GM12891 (cell line): ENCODE results near the gene SAP130.

Source experiments
- PAX5 ChIP-seq: IDR thresholded peaks from 2 replicates; pipeline ENCODE4 v1.6.1; 2011; ENCODE audit warnings: low read length, moderate library complexity, mild to moderate bottlenecking; ENCODE audit not compliant: insufficient read depth, severe bottlenecking
- POLR2A ChIP-seq: IDR thresholded peaks from 2 replicates; pipeline ENCODE4 v1.6.1; 2011; ENCODE audit warnings: low read depth, low read length, control low read depth
- POLR2AphosphoS5 ChIP-seq: IDR thresholded peaks from 2 replicates; pipeline ENCODE4 v1.6.1; 2011; ENCODE audit warnings: low read depth, low read length, control low read depth
- POU2F2 ChIP-seq: IDR thresholded peaks from 2 replicates; pipeline ENCODE4 v1.6.1; 2011; ENCODE audit warnings: low read depth, mild to moderate bottlenecking, control low read depth, low read length, moderate library complexity
- TAF1 ChIP-seq: IDR thresholded peaks from 2 replicates; pipeline ENCODE4 v1.6.1; 2011; ENCODE audit warnings: low read depth, low read length, control low read depth

DNA sequence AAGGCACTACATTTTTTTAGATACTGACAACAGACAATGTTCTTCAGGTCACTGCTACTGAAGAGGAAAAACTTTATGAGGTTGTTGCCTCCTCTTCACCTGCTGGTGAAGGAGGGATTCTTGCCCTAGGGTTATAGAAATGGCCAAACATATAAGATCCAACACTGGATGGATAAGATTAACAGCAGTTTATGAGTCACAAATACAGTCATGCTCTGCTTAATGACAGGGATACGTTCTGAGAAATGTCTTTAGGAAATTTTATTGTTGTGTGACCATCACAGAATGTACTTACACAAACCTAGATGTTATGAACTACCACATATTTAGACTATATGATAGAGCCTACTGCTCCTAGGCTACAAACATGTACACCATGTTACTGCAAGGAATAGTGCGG is 84.7 kb downstream of the SAP130 start:
- no peak for TF ChIP-seq POLR2AphosphoS5
- no peak for TF ChIP-seq POLR2A
- no peak for TF ChIP-seq POU2F2
- no peak for TF ChIP-seq PAX5
- TF ChIP-seq TAF1 = no peak
